Skin of body (tissue), 2 donors: ENCODE results near the gene KDELR3. TPM values are rescaled to one million over a fixed set of nuclear protein-coding genes. Genes with fewer than 3 reads are reported as not detected.

Experiments used
- DNase-seq: peaks from one replicate; lab custom pipeline; 2025; lab: John Stamatoyannopoulos, UW
- total RNA-seq: library from RNA; depleted of rRNA; stranded (reverse); fragments of >200 nt; gene quantifications from one replicate; pipeline ENCODE4 v1.2.3, GENCODE V29; 2014

The KDELR3 gene
- total RNA-seq = 24.0 TPM

- DNase-seq = peak; percentile 21
These were observed at the start of gene KDELR3 for GRCh38 chr22:38467904-38468442. KDELR3 (plus strand) TSS chr22:38468096; CDS start chr22:38468234, 138 bp downstream.

GRCh38 chr22:38418589-38418988 lies 49.3 kb upstream of the KDELR3 start:
- no peak for DNase-seq

GRCh38 chr22:38419121-38419857 lies 48.6 kb upstream of the KDELR3 start:
- DNase-seq = no peak

GRCh38 chr22:38419858-38420160 lies 48.1 kb upstream of the KDELR3 start:
- DNase-seq = no peak

- DNase-seq = no peak
These were observed 47.2 kb upstream of the KDELR3 start for GRCh38 chr22:38420734-38421133.

GRCh38 chr22:38422611-38423511 lies 45.0 kb upstream of the KDELR3 start:
- no peak for DNase-seq

- no peak for DNase-seq
These were observed 44.1 kb upstream of the KDELR3 start for GRCh38 chr22:38423512-38424503.

- no peak for DNase-seq
These were observed 43.3 kb upstream of the KDELR3 start for GRCh38 chr22:38424525-38425080.

- no peak for DNase-seq
These were observed 41.3 kb upstream of the KDELR3 start for GRCh38 chr22:38426628-38427027.

GRCh38 chr22:38427465-38427864 lies 40.4 kb upstream of the KDELR3 start:
- no peak for DNase-seq

GRCh38 chr22:38427940-38428339 lies 40.0 kb upstream of the KDELR3 start:
- DNase-seq = no peak

- DNase-seq = no peak
These were observed 39.2 kb upstream of the KDELR3 start for GRCh38 chr22:38428714-38429113.

GRCh38 chr22:38429499-38430068 lies 38.3 kb upstream of the KDELR3 start:
- no peak for DNase-seq

- no peak for DNase-seq
These were observed 36.5 kb upstream of the KDELR3 start for GRCh38 chr22:38431266-38432010.

GRCh38 chr22:38432264-38432663 lies 35.6 kb upstream of the KDELR3 start:
- DNase-seq = no peak

- no peak for DNase-seq
These were observed 34.0 kb upstream of the KDELR3 start for GRCh38 chr22:38433871-38434270.

- no peak for DNase-seq
These were observed 32.9 kb upstream of the KDELR3 start for GRCh38 chr22:38435010-38435409.

- no peak for DNase-seq
These were observed 31.9 kb upstream of the KDELR3 start for GRCh38 chr22:38435965-38436364.

- DNase-seq = no peak
These were observed 31.1 kb upstream of the KDELR3 start for GRCh38 chr22:38436629-38437395.
